Measurements from ENCODE around the gene ADAP1. TPM values are rescaled to one million over a fixed set of nuclear protein-coding genes. Genes with fewer than 3 reads are reported as not detected.

ADAP1 gene
- total and polyA plus RNA-seq, 2 of the 8 experiments (the other 6 are each of a cell fraction or from before 2014, with no cell fraction given) = 5.8 to 6.1 TPM

DNA sequence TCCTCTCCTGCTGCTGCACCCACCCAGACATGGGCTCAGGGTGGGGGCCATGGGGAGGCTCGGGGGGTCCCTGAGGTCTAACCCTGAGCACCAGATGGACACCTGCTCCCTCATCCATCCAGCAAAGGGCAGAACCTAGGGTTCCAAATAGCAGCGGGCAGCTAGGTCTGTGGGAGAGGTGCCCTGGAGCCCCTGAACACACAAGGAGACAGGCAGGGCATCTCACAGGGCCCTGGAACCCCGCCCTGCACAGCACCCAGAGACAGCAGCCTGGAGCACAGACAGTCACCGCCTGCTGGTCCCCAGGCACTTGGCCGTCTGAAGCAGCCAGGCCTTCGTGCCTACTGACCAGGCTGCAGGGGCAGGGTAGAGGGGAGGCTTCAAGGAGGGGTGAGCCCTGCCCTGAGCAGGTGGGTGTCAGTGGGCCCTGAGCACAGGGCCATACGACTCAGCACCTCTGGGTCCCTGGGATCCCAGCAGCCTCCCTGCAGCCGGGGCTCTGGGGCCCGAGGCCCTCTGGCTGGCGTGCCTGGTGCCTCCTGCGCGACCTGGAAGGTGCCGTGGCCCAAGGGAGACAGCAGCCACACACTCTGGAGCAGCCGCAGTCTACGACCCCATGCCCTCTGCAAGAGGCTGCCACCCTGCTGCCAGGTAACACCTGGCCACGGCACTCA, 39.8 kb downstream of the ADAP1 start:
- no peak overlapping the region for H3K9ac ChIP-seq (replicated peaks in 1 of 4; ENCODE audit: extremely low read depth in 1 of 4, low read depth in 3 of 4, low read length in 3 of 4)
- H4K91ac ChIP-seq (replicated peaks; ENCODE audit: insufficient read length, low read length) = no peak overlapping the region
- no peak overlapping the region for H3K4me3 ChIP-seq (ENCODE audit: extremely low read depth in 1 of 4, insufficient read depth in 2 of 4, low read depth in 3 of 4, low read length in 4 of 4)
- no peaks in the 10 kb centered on the region for H3K23me2 ChIP-seq (ENCODE audit: low read depth, low read length)
- CTCF ChIA-PET (ENCODE audit: partially characterized antibody) = interaction anchor here (0.6 to 1.2 kb wide), 2 partner anchors 12 to 152 kb away, joined by 3 read pairs; no protein-coding TSS in a partner anchor
- POLR2A ChIA-PET (ENCODE audit: partially characterized antibody) = interaction anchor here (1.1 to 1.6 kb wide), 2 partner anchors 13 to 15 kb away, joined by 3 to 4 read pairs; no protein-coding TSS in a partner anchor
- H3K18ac ChIP-seq (ENCODE audit: extremely low read depth, low read length) = no peak overlapping the region
- no peak overlapping the region; the same call in 1 of the 2 replicates for H4K8ac ChIP-seq (ENCODE audit: extremely low read depth, insufficient read depth, low read length)
- H2BK12ac ChIP-seq (ENCODE audit: low read depth, low read length) = no peak overlapping the region
- no peak overlapping the region for H3K4ac ChIP-seq (replicated peaks; ENCODE audit: insufficient read length, low read depth, low read length)
- peaks cover 0 to 4% (median 3%) of the 10 kb centered on the region in 4 experiments; a peak in 4 of 7 replicates for H3K27me3 ChIP-seq (replicated peaks in 1 of 4; ENCODE audit: control insufficient read depth in 3 of 4, extremely low read depth in 1 of 4, insufficient read depth in 3 of 4, low read length in 3 of 4)
- no peaks in the 10 kb centered on the region for H3K9me3 ChIP-seq (ENCODE audit: insufficient read depth in 2 of 2, low read depth in 1 of 2, low read length in 1 of 2)
- no peak for TF ChIP-seq SIX5 (IDR thresholded peaks at IDR 0.05; ENCODE audit: low read depth, low read length)
- no peak for TF ChIP-seq PHF8 (conservative IDR thresholded peaks at IDR 0.05; ENCODE audit: low read depth, low read length)
- no peak for TF ChIP-seq EGR1 (IDR thresholded peaks at IDR 0.05; ENCODE audit: borderline replicate concordance, low read depth, low read length)
- no peak for TF ChIP-seq KDM5A (IDR thresholded peaks at IDR 0.05; ENCODE audit: low read length)
- TF ChIP-seq EP300 (IDR thresholded peaks at IDR 0.05; ENCODE audit: borderline replicate concordance in 1 of 2, low read depth in 2 of 2, low read length in 2 of 2) = no peak
- no peak for TF ChIP-seq BRCA1 (IDR thresholded peaks at IDR 0.05; ENCODE audit: low read depth, low read length)
- no peak for TF ChIP-seq TCF12 (IDR thresholded peaks at IDR 0.05; ENCODE audit: low read depth, low read length)
- TF ChIP-seq KDM4A (IDR thresholded peaks at IDR 0.05; ENCODE audit: low read depth, low read length, severe bottlenecking) = no peak
- TF ChIP-seq SIRT6 (IDR thresholded peaks at IDR 0.05; ENCODE audit: low read length) = no peak
- no peak for TF ChIP-seq RNF2 (IDR thresholded peaks at IDR 0.05; ENCODE audit: borderline replicate concordance, low read depth, low read length, missing control alignments, poor library complexity, severe bottlenecking)
- TF ChIP-seq CEBPB (IDR thresholded peaks at IDR 0.05; ENCODE audit: low read depth, low read length) = no peak
- 0 out of 2 replicates have a peak overlapping the region, but pooled peaks have one; percentile 24 for H2AK5ac ChIP-seq (ENCODE audit: low read depth, low read length)
- H2AFZ ChIP-seq (ENCODE audit: low read length) = no peak overlapping the region
- H3K4me2 ChIP-seq (ENCODE audit: insufficient read depth in 1 of 2, low read depth in 2 of 2, low read length in 2 of 2) = no peak overlapping the region
- H2BK120ac ChIP-seq (replicated peaks; ENCODE audit: low read depth, low read length) = no peak overlapping the region
- WGBS, 2 experiments (ENCODE audit: extremely low coverage in 1 of 2, insufficient coverage in 1 of 2, insufficient read length in 1 of 2, insufficient replicate concordance in 2 of 2, low coverage in 1 of 2, low lambda C conversion rate in 2 of 2, missing lambda C conversion rate in 1 of 2) = 89% methylated on average over 11 of the region's 16 CpGs; no CpG with 5 or more reads in 1 of the 2 experiments
- DNase-seq (ENCODE audit: low read depth in 1 of 2, low spot score in 2 of 2) (no peak), FAIRE-seq (no peak)
- H3K79me1 ChIP-seq (ENCODE audit: low read depth, low read length) = no peaks in the 10 kb centered on the region
- no peaks in the 10 kb centered on the region for H3K36me3 ChIP-seq (ENCODE audit: control insufficient read depth in 2 of 4, insufficient read depth in 4 of 4, low read length in 3 of 4)
- no peak overlapping the region for H2BK15ac ChIP-seq (ENCODE audit: low read length)
- H3K14ac ChIP-seq (ENCODE audit: insufficient read length) = no peak overlapping the region
- H4K5ac ChIP-seq (ENCODE audit: insufficient read length, low read depth, low read length) = no peak overlapping the region
- peaks cover 0 to 8% (median 0%) of the 10 kb centered on the region in 4 experiments; a peak in 2 of 7 replicates for H3K4me1 ChIP-seq (replicated peaks in 1 of 4; ENCODE audit: control insufficient read depth in 3 of 4, insufficient read depth in 4 of 4, low read length in 3 of 4)
- no peak overlapping the region for H2BK20ac ChIP-seq (ENCODE audit: low read length)
- H3K79me2 ChIP-seq (ENCODE audit: control insufficient read depth in 1 of 2, insufficient read depth in 2 of 2, low read length in 2 of 2) = no peaks in the 10 kb centered on the region
- H3K56ac ChIP-seq (replicated peaks; ENCODE audit: insufficient read length, low read depth, low read length) = no peak overlapping the region
- H3K23ac ChIP-seq (ENCODE audit: insufficient read length) = no peak overlapping the region
- peaks cover 0 to 2% of the 10 kb centered on the region in 2 experiments for H4K20me1 ChIP-seq (replicated peaks in 1 of 2; ENCODE audit: control insufficient read depth in 1 of 2, insufficient read depth in 2 of 2, low read length in 2 of 2)
- H3K27ac ChIP-seq (ENCODE audit: low read depth, low read length) = no peak overlapping the region
- peak overlapping the region; percentile 16; the same call in 1 of the 2 replicates for H2BK5ac ChIP-seq (ENCODE audit: low read depth, low read length)
